PC-9 (cell line): Measurements from ENCODE around the gene RALB.

Source experiments
- CTCF ChIP-seq: fragments of 200-600 bp; sonication (generic); conservative IDR thresholded peaks from 2 replicates; pipeline ENCODE4 v1.6.1; 2017; ENCODE audit warnings: mixed run types, antibody characterized with exemption, mild to moderate bottlenecking, moderate library complexity
- EZH2 ChIP-seq: fragments of 200-600 bp; sonication (generic); IDR thresholded peaks from 2 replicates; pipeline ENCODE4 v1.8.0; 2017; ENCODE audit warnings: antibody characterized with exemption, low read depth

- TF ChIP-seq CTCF = no peak
- TF ChIP-seq EZH2 = no peak
Observed at GRCh38 chr2:120278901-120279300, 26.2 kb downstream of the RALB start.
